ENCODE results near the gene KCNA2. TPM values are rescaled to one million over a fixed set of nuclear protein-coding genes. Genes with fewer than 3 reads are reported as not detected.

Gene KCNA2
- total RNA-seq, 1 donor from 2014 or later = 0.04 TPM

DNA sequence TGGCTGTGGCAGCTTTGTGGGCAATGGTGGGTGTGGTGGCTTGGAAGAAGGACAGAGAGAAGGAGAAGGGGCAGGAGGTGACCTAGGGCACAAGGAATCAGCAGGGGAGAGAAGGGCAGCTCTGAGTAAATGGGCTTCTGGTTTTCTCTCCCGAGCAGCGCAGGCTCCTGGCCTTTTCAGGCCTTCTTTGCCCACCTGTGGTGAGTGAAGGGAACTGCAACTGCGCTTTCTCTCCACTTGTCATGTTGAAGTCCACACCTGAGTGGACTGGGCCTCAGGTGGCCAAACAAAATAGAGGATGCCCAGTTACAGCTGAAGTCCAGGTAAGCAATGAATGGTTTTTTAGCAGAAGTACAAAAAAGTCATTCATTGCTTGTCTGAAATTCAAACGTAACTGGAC is 57.8 kb downstream of the KCNA2 start:
- Histone ChIP-seq H4K20me1 (ENCODE audit: low read depth) (peaks cover 6% of the 10 kb centered on the region), H3K27me3 (peaks cover 31% of the 10 kb centered on the region), H3K9ac (no peak overlapping the region), H3K9me3 (ENCODE audit: low read depth) (no peaks in the 10 kb centered on the region), H3K4me3 (no peak overlapping the region), H3K36me3 (no peaks in the 10 kb centered on the region), H3F3A (ENCODE audit: low read depth) (no peaks in the 10 kb centered on the region), H3K4me1 (no peaks in the 10 kb centered on the region), H3K27ac (no peak overlapping the region), H3K4me2 (no peak overlapping the region), H3K79me2 (ENCODE audit: low read depth) (no peaks in the 10 kb centered on the region), H2AFZ (replicated peaks) (no peak overlapping the region)
- H3K36me3 Mint-ChIP-seq = no peaks in the 10 kb centered on the region
- peak; percentile 70 for DNase-seq (ENCODE audit: low spot score)
- peak; percentile 51 for TF ChIP-seq CTCF (IDR thresholded peaks at IDR 0.05)
- no peak for TF ChIP-seq EZH2 (IDR thresholded peaks at IDR 0.05)
- H3K9me3 Mint-ChIP-seq = no peaks in the 10 kb centered on the region
- H3K27ac Mint-ChIP-seq = no peak overlapping the region
- H3K4me3 Mint-ChIP-seq = no peak overlapping the region
- peaks cover 7% of the 10 kb centered on the region for H3K27me3 Mint-ChIP-seq (ENCODE audit: insufficient read depth, low read depth)
- peaks cover 2% of the 10 kb centered on the region for H3K4me1 Mint-ChIP-seq

- Histone ChIP-seq H3K4me3 (no peak overlapping the region), H3K27me3 (peaks cover 18% of the 10 kb centered on the region), H2AFZ (replicated peaks) (no peak overlapping the region), H3K9ac (no peak overlapping the region), H3K4me2 (no peak overlapping the region), H3K27ac (no peak overlapping the region), H3F3A (ENCODE audit: low read depth) (no peaks in the 10 kb centered on the region), H4K20me1 (ENCODE audit: low read depth) (peaks cover 16% of the 10 kb centered on the region), H3K36me3 (no peaks in the 10 kb centered on the region), H3K79me2 (ENCODE audit: low read depth) (no peaks in the 10 kb centered on the region), H3K4me1 (no peaks in the 10 kb centered on the region), H3K9me3 (ENCODE audit: low read depth) (no peaks in the 10 kb centered on the region)
- peaks cover 7% of the 10 kb centered on the region for H3K27me3 Mint-ChIP-seq (ENCODE audit: insufficient read depth, low read depth)
- no peaks in the 10 kb centered on the region for H3K36me3 Mint-ChIP-seq
- peaks cover 2% of the 10 kb centered on the region for H3K4me1 Mint-ChIP-seq
- no peak for TF ChIP-seq EZH2phosphoT487 (IDR thresholded peaks at IDR 0.05)
- TF ChIP-seq EZH2 (IDR thresholded peaks at IDR 0.05) = no peak
- TF ChIP-seq CTCF (IDR thresholded peaks at IDR 0.05) = no peak
- no peak for DNase-seq (ENCODE audit: low spot score)
- no peak overlapping the region for H3K27ac Mint-ChIP-seq
- no peaks in the 10 kb centered on the region for H3K9me3 Mint-ChIP-seq
- no peak overlapping the region for H3K4me3 Mint-ChIP-seq
These were observed 59.1 kb downstream of the KCNA2 start for GRCh38 chr1:110547017-110547416.

- TF ChIP-seq EZH2 (IDR thresholded peaks at IDR 0.05) = no peak
- no peak for TF ChIP-seq CTCF (IDR thresholded peaks at IDR 0.05)
- no peak for TF ChIP-seq EZH2phosphoT487 (IDR thresholded peaks at IDR 0.05)
- Histone ChIP-seq H3K27ac (no peak overlapping the region), H3K4me3 (no peak overlapping the region), H3K9ac (no peak overlapping the region), H4K20me1 (ENCODE audit: low read depth) (peaks cover 19% of the 10 kb centered on the region), H3F3A (ENCODE audit: low read depth) (no peaks in the 10 kb centered on the region), H3K4me2 (no peak overlapping the region), H3K4me1 (no peaks in the 10 kb centered on the region), H3K36me3 (no peaks in the 10 kb centered on the region), H3K79me2 (ENCODE audit: low read depth) (no peaks in the 10 kb centered on the region), H2AFZ (replicated peaks) (no peak overlapping the region), H3K9me3 (ENCODE audit: low read depth) (no peaks in the 10 kb centered on the region), H3K27me3 (peaks cover 11% of the 10 kb centered on the region)
- H3K36me3 Mint-ChIP-seq = no peaks in the 10 kb centered on the region
- H3K27me3 Mint-ChIP-seq (ENCODE audit: insufficient read depth, low read depth) = peaks cover 2% of the 10 kb centered on the region
- peaks cover 2% of the 10 kb centered on the region for H3K4me1 Mint-ChIP-seq
- no peak overlapping the region for H3K4me3 Mint-ChIP-seq
- DNase-seq (ENCODE audit: low spot score) = no peak
- H3K27ac Mint-ChIP-seq = no peak overlapping the region
- H3K9me3 Mint-ChIP-seq = no peaks in the 10 kb centered on the region
These were observed 60.7 kb downstream of the KCNA2 start for GRCh38 chr1:110545492-110545891.

Data from neural progenitor cell (in vitro differentiated cells).